Caco-2 (cell line): ENCODE data around the gene HAUS7. TPM values are rescaled to one million over a fixed set of nuclear protein-coding genes. Genes with fewer than 3 reads are reported as not detected.

ENCODE experiments used
- BruUV-seq: library from RNA; stranded (reverse); fragments of 400-500 nt; replicated peaks from 2 replicates; lab custom pipeline; 2021; lab: Mats Ljungman, UMichigan
- CTCF ChIA-PET: fragments of 300-600 bp; sonication (Branson Sonifier 250); formaldehyde crosslinking; loops from one replicate; lab custom pipeline; 2022; ENCODE audit warnings: antibody characterized with exemption; lab: Charles Lee
- POLR2A ChIA-PET: fragments of 300-600 bp; sonication (Branson Sonifier 250); formaldehyde crosslinking; loops from one replicate; lab custom pipeline; 2022; ENCODE audit warnings: antibody characterized with exemption; lab: Charles Lee
- DNase-seq, 2 experiments: peaks; one replicate each; pipeline versions ENCODE4 v3.0.0 to v3.0.0-alpha.2; 2020 to 2022
- H3K27me3 ChIP-seq: replicated peaks from 2 replicates; pipeline ENCODE4 v1.6.0; 2011; ENCODE audit warnings: low read length; ENCODE audit not compliant: control insufficient read depth, insufficient read depth
- H3K36me3 ChIP-seq: 2 replicates; pipeline ENCODE4 v1.5.1; 2011; ENCODE audit warnings: low read length; ENCODE audit not compliant: control insufficient read depth, insufficient read depth
- H3K4me1 ChIP-seq: fragments of 250-450 bp; sonication (Bioruptor Pico); 2 replicates; pipeline ENCODE4 v1.5.1; 2020; ENCODE audit warnings: mild to moderate bottlenecking
- H3K4me3 ChIP-seq: 2 replicates; pipeline ENCODE4 v1.5.1; 2011; ENCODE audit warnings: low read depth, mild to moderate bottlenecking, control low read depth, low read length
- H3K9me3 ChIP-seq: fragments of 250-450 bp; sonication (Bioruptor Pico); 2 replicates; pipeline ENCODE4 v1.5.1; 2020; ENCODE audit warnings: mild to moderate bottlenecking, moderate library complexity
- H3K27ac Mint-ChIP-seq: one replicate; pipeline ENCODE4 v1.8.0; 2022; ENCODE audit warnings: mixed read lengths; ENCODE audit not compliant: unreplicated experiment
- H3K27me3 Mint-ChIP-seq: one replicate; pipeline ENCODE4 v1.8.0; 2022; ENCODE audit warnings: mixed read lengths; ENCODE audit not compliant: insufficient read depth, unreplicated experiment
- H3K36me3 Mint-ChIP-seq: one replicate; pipeline ENCODE4 v1.8.0; 2022; ENCODE audit warnings: mild to moderate bottlenecking, mixed read lengths; ENCODE audit not compliant: insufficient read depth, unreplicated experiment
- H3K4me1 Mint-ChIP-seq: one replicate; pipeline ENCODE4 v1.8.0; 2022; ENCODE audit warnings: low read depth, mixed read lengths; ENCODE audit not compliant: unreplicated experiment
- H3K4me3 Mint-ChIP-seq: one replicate; pipeline ENCODE4 v1.8.0; 2022; ENCODE audit warnings: mild to moderate bottlenecking, moderate library complexity, mixed read lengths; ENCODE audit not compliant: unreplicated experiment
- H3K9me3 Mint-ChIP-seq: one replicate; pipeline ENCODE4 v1.8.0; 2022; ENCODE audit warnings: mixed read lengths; ENCODE audit not compliant: unreplicated experiment
- CTCF ChIP-seq, 2 experiments: fragments of 200-600 bp in 1 of 2; IDR thresholded peaks; 1 replicate in 1 of 2; 2 replicates in 1 of 2; pipeline versions ENCODE4 v1.5.1 to v1.8.0; 2011 to 2022; ENCODE audit warnings: antibody characterized with exemption in 1 of 2, control low read depth in 1 of 2, inconsistent platforms in 1 of 2, low read depth in 1 of 2, low read length in 1 of 2, mild to moderate bottlenecking in 1 of 2, moderate library complexity in 1 of 2; ENCODE audit not compliant: insufficient read depth in 1 of 2, severe bottlenecking in 1 of 2, unreplicated experiment in 1 of 2
- intact Hi-C: fragments of 100-400 bp; cut with micrococcal nuclease; formaldehyde crosslinking; loops from one replicate; pipeline ENCODE4 v1.10.0; 2022; ENCODE audit not compliant: unreplicated experiment
- total RNA-seq: library from RNA; stranded (reverse); gene quantifications from 2 replicates; pipeline ENCODE4 v1.2.3, GENCODE V29; 2022

Gene HAUS7
- total RNA-seq, 1 experiment from 2014 or later: 34.0 TPM

GRCh38 chrX:153450114-153450948 lies 20.0 kb downstream of the HAUS7 start:
- Histone ChIP-seq H3K36me3 (no peaks in the 10 kb centered on the region), H3K4me3 (no peak overlapping the region), H3K4me1 (no peaks in the 10 kb centered on the region), H3K9me3 (no peaks in the 10 kb centered on the region), H3K27me3 (no peaks in the 10 kb centered on the region)
- Mint-ChIP-seq H3K36me3 (peaks cover 10% of the 10 kb centered on the region), H3K9me3 (no peaks in the 10 kb centered on the region), H3K4me3 (no peak overlapping the region), H3K27ac (no peak overlapping the region), H3K27me3 (no peaks in the 10 kb centered on the region), H3K4me1 (no peaks in the 10 kb centered on the region)
- ChIA-PET POLR2A (no interaction called here), CTCF (no interaction called here)
- no TSS peak for BruUV-seq
- intact Hi-C loops: no loop called here
- DNase-seq: no peak
- TF ChIP-seq CTCF (IDR thresholded peaks at IDR 0.05; ENCODE audit: insufficient read depth in 1 of 2, low read depth in 1 of 2, low read length in 1 of 2, severe bottlenecking in 1 of 2, unreplicated experiment in 1 of 2): no peak

GRCh38 chrX:153449368-153450113 lies 20.8 kb downstream of the HAUS7 start:
- no peak for DNase-seq
- intact Hi-C loops: no loop called here
- no peak for TF ChIP-seq CTCF (IDR thresholded peaks at IDR 0.05; ENCODE audit: insufficient read depth in 1 of 2, low read depth in 1 of 2, low read length in 1 of 2, severe bottlenecking in 1 of 2, unreplicated experiment in 1 of 2)
- peaks cover 10% of the 10 kb centered on the region for H3K36me3 Mint-ChIP-seq
- no peaks in the 10 kb centered on the region for H3K27me3 Mint-ChIP-seq
- H3K4me3 Mint-ChIP-seq: no peak overlapping the region
- CTCF ChIA-PET: no interaction called here
- Histone ChIP-seq H3K9me3 (no peaks in the 10 kb centered on the region), H3K27me3 (no peaks in the 10 kb centered on the region), H3K4me3 (no peak overlapping the region), H3K36me3 (no peaks in the 10 kb centered on the region), H3K4me1 (no peaks in the 10 kb centered on the region)
- H3K27ac Mint-ChIP-seq: no peak overlapping the region
- POLR2A ChIA-PET: no interaction called here
- no TSS peak for BruUV-seq
- no peaks in the 10 kb centered on the region for H3K4me1 Mint-ChIP-seq
- no peaks in the 10 kb centered on the region for H3K9me3 Mint-ChIP-seq

DNA sequence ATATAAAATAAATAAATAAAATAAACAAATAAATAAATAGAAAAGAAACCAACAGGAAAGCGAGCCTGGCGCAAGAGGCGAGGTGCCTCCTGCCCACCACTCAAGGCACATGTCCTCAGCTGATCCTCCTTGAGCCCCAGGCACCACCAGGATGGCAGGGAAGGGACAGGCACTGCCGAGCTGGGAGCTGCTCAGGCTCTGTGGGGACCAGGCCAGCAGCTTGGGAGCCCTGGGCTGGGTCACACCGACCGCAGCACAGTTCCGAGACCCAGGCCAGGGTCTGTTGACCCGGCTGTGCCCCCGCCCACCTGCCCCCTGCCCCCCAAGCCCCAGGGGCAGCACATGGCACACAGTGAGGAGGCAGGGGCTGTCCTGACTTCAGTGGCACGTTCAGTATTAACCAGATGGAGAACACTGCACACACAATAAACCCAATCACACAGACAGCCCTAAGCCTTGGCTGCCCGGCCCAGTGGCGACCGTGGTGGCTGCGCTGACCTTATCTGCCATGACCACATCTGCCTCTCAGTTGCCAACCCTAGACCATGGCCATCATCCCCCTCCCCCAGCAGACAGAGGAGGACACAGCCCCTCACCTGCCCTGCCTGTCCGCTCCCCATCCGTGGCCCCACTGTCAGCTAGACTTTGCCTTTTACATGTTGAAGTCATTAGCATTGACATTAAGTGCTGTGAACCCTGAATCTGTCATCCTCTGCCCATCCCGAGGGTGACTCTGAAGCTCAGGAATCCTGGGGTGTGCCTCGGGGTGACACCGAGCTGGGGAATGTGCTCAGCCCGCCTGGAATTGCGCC lies 21.6 kb downstream of the HAUS7 start:
- no peaks in the 10 kb centered on the region for H3K27me3 ChIP-seq
- Mint-ChIP-seq H3K9me3 (no peaks in the 10 kb centered on the region), H3K27me3 (no peaks in the 10 kb centered on the region), H3K4me3 (no peak overlapping the region), H3K27ac (no peak overlapping the region), H3K4me1 (no peaks in the 10 kb centered on the region), H3K36me3 (peaks cover 11% of the 10 kb centered on the region)
- H3K4me3 ChIP-seq: no peak overlapping the region
- no peaks in the 10 kb centered on the region for H3K36me3 ChIP-seq
- no TSS peak for BruUV-seq
- POLR2A ChIA-PET: no interaction called here
- CTCF ChIA-PET: no interaction called here
- no peak for DNase-seq
- H3K9me3 ChIP-seq: no peaks in the 10 kb centered on the region
- intact Hi-C loops: no loop called here
- no peak for TF ChIP-seq CTCF (IDR thresholded peaks at IDR 0.05; ENCODE audit: insufficient read depth in 1 of 2, low read depth in 1 of 2, low read length in 1 of 2, severe bottlenecking in 1 of 2, unreplicated experiment in 1 of 2)
- H3K4me1 ChIP-seq: no peaks in the 10 kb centered on the region
